ENCODE measurements around the gene PTPRN2.

The PTPRN2 gene

DNA sequence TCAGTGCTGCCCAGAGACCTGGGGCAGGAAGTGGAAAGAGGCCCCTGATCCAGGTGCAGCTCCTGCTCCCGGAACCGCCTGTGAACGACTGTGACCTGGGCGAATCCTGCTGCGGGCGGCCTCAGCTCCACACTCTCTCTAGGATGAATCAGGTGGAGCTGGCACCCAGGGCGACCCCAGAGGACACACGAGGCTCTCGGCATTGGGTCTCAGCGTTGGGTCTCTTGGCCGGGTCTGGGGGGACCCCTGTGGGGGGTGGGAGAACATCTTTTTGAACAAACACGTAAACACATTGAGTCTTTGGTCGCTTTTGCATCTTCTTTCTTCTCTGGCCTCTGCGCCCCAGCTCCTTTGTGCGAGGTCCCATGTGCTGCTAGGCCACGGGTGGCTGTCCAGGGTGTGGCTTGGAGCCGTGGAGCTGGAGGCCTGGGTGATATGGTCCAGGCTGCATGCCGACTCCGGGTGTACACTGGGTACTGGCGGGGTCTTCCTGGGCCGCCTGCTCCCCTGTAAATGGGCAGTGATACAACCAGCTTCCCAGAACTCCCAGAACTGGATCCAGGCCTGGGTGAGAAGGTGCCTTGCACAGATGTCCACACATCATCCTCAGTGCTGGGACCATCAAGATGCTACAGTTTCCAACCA is 815.0 kb downstream of the PTPRN2 start:
- DNase-seq = no peak

DNA sequence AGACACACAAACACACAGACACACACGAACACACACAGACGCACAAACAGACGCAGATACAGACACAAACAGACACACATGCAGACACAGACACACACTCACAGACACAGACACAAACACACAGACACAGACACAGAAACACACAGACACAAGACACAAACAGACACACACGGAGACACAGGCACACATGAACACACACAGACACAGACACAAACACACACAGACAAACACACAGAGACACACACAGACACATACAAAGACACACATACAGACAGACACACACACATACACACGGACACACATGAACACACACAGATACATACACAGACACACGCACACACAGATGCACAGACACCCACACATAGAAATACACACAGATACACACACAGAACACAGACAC is 815.9 kb downstream of the PTPRN2 start:
- no peak for DNase-seq

DNA sequence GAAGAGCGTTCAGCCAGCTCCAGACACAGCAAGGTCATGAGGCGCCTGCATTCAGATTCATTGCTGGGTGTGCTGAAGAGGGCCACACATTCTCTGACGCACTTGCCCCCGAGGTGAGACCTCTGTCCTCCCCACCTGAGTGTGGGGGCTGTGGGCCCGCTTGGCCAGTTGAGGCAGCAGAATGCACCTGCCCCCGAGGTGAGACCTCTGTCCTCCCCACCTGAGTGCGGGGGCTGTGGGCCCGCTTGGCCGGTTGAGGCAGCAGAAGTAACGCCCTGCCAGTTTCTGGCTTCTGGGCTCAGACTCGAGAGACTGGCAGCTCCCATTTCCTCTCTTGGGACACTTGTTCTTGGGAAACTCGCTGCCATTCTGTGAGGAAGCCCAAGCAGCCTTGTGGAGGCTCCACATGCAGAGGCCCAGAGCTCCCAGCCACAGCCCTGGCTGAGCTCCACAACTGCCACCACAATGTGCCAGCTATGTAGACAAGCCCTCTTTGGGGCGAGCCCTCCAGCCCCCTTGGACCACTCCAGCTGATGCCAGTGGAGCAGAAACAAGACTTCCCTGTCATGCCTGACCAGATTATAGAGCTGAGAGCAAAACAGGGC is 816.8 kb downstream of the PTPRN2 start:
- DNase-seq = no peak

GRCh38 chr7:157769526-157770215 is 818.0 kb downstream of the PTPRN2 start:
- DNase-seq = peak; percentile 46

- DNase-seq = no peak
Measured at GRCh38 chr7:157769086-157769485, 818.5 kb downstream of the PTPRN2 start.

GRCh38 chr7:157768198-157768597 is 819.4 kb downstream of the PTPRN2 start:
- DNase-seq = no peak

DNA sequence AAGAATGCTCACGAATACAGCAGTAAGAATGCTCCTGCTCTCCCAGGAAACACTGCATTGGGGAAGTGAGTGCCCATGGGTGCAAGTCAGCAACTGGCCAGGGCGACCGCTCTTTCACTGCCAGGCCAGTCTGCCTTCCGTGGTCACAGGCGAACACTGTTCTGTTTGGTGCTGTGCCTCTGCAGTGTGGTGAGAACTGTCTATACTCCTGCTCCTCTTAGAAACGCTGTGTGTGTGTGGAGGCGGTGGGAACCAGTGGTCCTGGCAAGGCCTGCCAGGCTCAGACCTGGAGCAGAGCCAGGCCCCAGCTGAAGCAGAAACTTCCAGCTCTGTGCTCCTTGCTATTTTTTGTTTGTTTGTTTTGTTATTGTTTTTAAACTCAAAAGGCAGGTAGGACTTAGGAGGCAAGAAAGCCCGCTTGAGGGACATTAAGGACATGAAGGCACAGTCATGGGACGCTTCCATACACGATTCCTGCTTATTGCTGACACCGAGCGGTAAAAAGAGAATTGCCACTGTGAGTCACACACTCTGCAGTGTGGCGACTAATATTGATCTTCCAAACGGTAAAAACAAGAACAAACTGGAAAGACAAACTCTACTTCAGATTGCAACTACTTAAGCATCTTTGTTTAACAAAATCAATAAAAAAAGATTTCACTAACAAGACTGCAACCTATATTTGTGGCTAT is 820.0 kb downstream of the PTPRN2 start:
- no peak for DNase-seq

- no peak for DNase-seq
Measured at GRCh38 chr7:157766098-157766497, 821.5 kb downstream of the PTPRN2 start.

DNA sequence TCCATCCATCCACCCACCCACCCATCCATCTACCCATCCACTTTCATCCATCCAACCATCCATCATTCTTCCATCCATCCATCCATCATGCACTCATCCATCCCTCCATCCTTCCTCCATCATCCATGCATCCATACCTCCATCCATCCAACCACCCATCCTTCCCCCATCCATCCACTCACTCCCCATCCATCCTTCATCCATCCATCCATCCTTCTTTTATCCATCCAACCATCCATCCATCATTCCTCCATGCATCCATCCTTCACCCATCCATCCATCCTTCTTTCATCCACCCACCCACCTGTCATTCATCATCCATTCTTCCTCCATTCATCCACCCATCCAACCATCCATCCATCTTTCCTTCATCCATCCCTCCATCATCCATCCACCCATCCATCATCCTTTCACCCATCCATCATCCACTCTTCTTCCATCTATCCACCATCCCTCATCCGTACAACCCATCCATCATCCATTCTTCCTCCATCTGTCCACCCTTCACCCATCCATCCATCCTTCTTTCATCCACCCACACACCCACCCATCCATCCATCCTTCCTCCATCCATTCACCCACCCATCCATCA is 822.6 kb downstream of the PTPRN2 start:
- no peak for DNase-seq

DNA sequence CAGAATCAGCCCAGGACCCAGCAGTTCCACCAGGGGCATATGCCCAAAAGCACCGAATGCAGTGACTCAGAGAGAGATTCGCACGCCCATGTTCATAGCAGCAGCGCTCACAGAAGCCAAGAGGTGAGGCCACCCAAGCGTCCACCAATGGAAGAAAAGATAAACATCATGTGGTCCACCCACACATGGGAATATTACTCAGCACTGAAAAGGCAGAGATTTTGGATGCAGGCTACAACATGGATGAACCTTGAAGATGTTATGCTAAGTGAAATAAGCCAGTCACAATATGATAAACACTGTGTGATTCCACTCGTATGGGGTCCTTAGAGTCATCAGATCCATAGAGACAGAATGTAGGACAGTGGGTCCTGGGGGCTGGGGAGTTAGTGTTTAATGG is 823.4 kb downstream of the PTPRN2 start:
- no peak for DNase-seq

GRCh38 chr7:157763279-157764000 is 824.2 kb downstream of the PTPRN2 start:
- no peak for DNase-seq

- no peak for DNase-seq
Measured at GRCh38 chr7:157762824-157763223, 824.8 kb downstream of the PTPRN2 start.

- no peak for DNase-seq
Measured at GRCh38 chr7:157760004-157760730, 827.5 kb downstream of the PTPRN2 start.

DNA sequence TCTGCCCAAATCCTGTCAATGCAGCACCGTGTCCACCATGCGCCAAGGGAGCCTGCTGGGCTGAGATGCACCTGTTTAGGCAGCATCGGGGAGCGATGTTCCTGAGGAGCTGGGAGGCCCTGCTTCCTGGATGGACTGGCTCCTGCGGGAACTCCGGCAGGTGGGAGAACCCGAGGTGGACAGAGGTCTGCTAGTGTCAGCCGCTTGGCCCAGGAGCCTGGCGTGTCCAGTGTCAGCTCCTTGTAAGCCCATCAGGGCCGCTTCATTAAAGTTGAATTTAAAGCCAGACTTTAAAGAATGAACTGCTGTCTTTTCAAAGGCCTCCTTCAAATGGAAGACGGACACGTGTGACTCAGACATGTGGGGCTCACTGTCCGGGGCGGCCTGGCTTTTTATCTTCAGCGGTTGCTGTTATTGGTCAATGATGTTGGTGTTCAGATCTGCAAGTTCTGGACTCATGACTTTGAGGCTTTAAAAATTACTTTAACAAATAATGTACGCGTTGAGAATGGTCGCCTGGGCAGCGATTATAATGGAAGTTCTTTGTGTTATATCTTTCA is 828.3 kb downstream of the PTPRN2 start:
- DNase-seq = no peak

- no peak for DNase-seq
Measured at GRCh38 chr7:157758468-157759245, 829.0 kb downstream of the PTPRN2 start.

DNA sequence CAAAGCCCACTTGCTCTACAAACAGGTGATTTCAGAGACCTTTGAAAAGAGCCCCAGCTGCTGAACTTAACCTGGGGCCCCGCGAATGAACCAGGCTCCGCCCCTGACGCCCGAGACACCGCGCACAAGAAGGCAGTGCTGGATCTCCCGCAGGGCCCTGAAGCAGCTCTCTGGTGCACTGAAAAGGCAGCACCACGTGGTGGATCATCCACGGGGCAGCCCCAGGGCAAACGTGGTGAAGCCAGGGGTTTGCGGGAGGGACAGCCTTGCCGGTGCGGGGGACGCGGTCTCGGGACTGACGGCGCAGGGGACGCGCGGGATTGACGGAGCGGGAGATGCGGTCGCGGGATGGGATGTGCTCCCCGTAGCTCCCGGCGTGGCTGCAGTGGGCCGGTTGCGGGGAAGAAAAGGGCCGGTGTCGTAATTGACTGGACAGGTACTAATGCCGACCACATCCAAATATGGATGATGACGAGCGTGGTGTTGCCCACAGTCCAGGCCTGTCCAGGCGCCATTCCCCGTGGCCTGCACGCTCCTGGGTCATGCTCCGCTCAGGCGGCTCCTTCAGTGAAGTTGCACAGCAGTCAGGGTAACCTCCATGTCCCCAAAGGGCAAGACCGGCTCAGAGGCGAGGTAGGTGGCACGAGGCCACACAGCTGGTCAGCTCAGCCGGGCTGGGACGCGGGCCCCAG is 829.7 kb downstream of the PTPRN2 start:
- no peak for DNase-seq

DNA sequence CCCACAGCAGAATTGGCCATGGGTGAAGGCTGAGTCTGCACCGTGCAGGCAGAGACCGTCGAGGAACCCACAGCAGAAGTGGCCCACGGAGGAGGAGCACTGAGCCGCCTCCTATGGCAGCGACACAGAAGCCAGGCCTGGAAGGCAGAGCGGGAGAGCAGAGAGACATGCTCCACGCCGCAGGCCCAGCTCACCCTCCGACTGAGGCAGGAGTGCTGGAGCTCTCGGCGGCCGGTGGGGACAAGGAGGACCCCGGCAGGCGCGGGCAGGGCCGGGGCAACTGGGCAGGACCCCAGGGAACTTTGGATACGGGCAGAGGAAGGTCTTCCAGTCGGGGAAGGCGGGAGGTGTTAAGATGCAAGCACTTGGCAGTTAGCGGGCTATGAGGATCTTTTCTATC is 830.4 kb downstream of the PTPRN2 start:
- no peak for DNase-seq

DNA sequence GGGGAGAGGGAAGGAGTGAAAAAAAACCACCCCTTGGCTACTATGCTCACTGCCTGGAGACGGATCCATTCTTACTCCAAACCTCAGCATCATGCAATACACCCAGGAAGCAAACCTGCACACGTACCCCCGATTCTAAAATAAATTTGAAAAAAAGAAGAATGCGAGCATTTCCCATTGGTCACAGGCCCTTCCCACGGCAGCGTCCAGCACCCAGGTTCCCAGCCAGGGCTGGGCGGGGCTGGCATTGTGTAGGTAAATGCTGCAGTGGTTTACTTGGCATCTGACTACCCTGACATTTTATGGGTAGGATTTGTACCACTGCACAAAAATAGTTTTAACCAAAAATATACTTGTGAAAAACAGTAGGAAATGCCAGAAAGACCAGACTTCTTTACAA is 831.9 kb downstream of the PTPRN2 start:
- no peak for DNase-seq

GRCh38 chr7:157754416-157754790 is 833.2 kb downstream of the PTPRN2 start:
- no peak for DNase-seq

GRCh38 chr7:157753713-157754415 is 833.8 kb downstream of the PTPRN2 start:
- DNase-seq = no peak
